Ovary (tissue), 3 donors: Measurements from ENCODE around the gene CACNA2D4.

Experiments used
- CTCF ChIP-seq, 3 donors: fragments of 450-650 bp in 2 of 3; fragments of 200-600 bp in 1 of 3; IDR thresholded peaks; one replicate each; pipeline versions ENCODE4 v1.5.1 to v1.8.0; 2016 to 2022; ENCODE audit warnings: antibody characterized with exemption in 3 of 3, mild to moderate bottlenecking in 1 of 3
- POLR2A ChIP-seq: fragments of 450-650 bp; IDR thresholded peaks from one replicate; pipeline ENCODE4 v1.6.1; 2017; ENCODE audit warnings: antibody characterized with exemption, mild to moderate bottlenecking, moderate library complexity
- donor health status: DM: no; HTN: no; CAD: no.

DNA sequence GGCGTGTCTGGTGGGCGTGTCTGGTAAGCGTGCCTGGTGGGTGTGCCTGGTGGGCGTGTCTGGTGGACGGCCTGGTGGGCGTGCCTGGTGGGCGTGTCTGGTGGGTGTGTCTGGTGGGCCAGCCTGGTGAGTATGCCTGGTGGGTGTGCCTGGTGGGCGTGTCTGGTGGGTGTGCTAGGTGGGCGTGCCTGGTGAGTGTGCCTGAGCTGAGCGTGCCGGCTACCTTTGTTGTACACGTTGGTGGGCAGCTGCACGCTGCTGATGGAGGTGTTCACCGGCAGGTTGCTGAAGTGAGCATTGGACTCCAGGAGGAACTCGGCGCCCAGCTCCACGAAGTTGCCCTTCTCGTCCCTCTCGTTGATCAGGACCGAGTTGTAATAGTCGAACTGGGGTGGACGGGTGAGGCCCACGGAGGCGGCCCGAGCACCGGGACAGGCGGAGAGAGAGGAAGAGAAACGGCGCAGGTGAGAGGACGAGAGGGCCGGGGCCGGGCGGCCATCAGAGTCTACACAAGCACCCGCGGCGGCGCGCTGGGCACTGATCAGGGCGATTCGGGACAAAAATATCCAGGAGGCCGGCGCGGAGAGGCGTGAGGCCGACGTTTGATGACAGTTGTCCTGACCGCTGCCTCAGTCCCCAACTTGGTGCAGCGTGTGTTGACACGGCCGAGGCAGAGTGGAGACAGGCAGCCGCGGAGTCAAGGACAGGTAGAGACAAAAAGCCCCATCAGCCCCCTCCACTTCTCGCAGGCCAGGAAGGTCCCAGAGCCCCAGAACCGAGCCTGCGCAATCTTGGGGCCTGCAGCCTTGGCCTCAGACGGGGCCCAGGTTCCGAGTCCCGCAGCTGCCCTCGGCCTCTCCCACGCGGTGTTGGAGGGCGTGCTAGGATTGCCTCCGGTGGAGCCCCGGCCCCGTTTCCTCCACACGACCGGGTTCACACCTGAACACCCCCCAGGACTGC is 10.5 kb downstream of the CACNA2D4 start:
- no peak for TF ChIP-seq POLR2A
- no peak for TF ChIP-seq CTCF (IDR thresholded peaks at IDR 0.05)
